ENCODE measurements around the gene LYZL6.

LYZL6 gene

GRCh38 chr17:35915153-35915964, 28.2 kb downstream of the LYZL6 start:
- no peak overlapping the region for H3K4me3 ChIP-seq (replicated peaks; ENCODE audit: insufficient read depth, low read length)
- H3K27me3 ChIP-seq (ENCODE audit: insufficient read depth, poor library complexity, severe bottlenecking) = no peaks in the 10 kb centered on the region
- peak; percentile 23 to 26 for DNase-seq (ENCODE audit: low read depth in 1 of 2, low spot score in 1 of 2)
- no peak overlapping the region for H3K27ac ChIP-seq (replicated peaks)
- TF ChIP-seq CTCF (IDR thresholded peaks at IDR 0.05; ENCODE audit: insufficient read depth, low read length) = no peak
- no peak for TF ChIP-seq REST (IDR thresholded peaks at IDR 0.05; ENCODE audit: insufficient replicate concordance, low read depth)
- TF ChIP-seq POLR2AphosphoS5 (IDR thresholded peaks at IDR 0.05; ENCODE audit: low read depth) = no peak
- no peak for TF ChIP-seq SPI1 (IDR thresholded peaks at IDR 0.05; ENCODE audit: borderline replicate concordance, low read depth)
- no peak for TF ChIP-seq GABPA (IDR thresholded peaks at IDR 0.05; ENCODE audit: low read depth)

GRCh38 chr17:35914354-35914753, 29.2 kb downstream of the LYZL6 start:
- TF ChIP-seq CTCF (IDR thresholded peaks at IDR 0.05; ENCODE audit: insufficient read depth, low read length) (no peak), POLR2AphosphoS5 (IDR thresholded peaks at IDR 0.05; ENCODE audit: low read depth) (no peak), REST (IDR thresholded peaks at IDR 0.05; ENCODE audit: insufficient replicate concordance, low read depth) (no peak), SPI1 (IDR thresholded peaks at IDR 0.05; ENCODE audit: borderline replicate concordance, low read depth) (no peak)
- no peak overlapping the region for H3K27ac ChIP-seq (replicated peaks)
- H3K4me3 ChIP-seq (replicated peaks; ENCODE audit: insufficient read depth, low read length) = no peak overlapping the region
- H3K27me3 ChIP-seq (ENCODE audit: insufficient read depth, poor library complexity, severe bottlenecking) = no peaks in the 10 kb centered on the region
- DNase-seq (ENCODE audit: low read depth in 1 of 2, low spot score in 1 of 2) = no peak

GRCh38 chr17:35913609-35914008, 29.9 kb downstream of the LYZL6 start:
- DNase-seq (ENCODE audit: low read depth in 1 of 2, low spot score in 1 of 2) = no peak
- no peak for TF ChIP-seq POLR2AphosphoS5 (IDR thresholded peaks at IDR 0.05; ENCODE audit: low read depth)
- TF ChIP-seq CTCF (IDR thresholded peaks at IDR 0.05; ENCODE audit: insufficient read depth, low read length) = no peak
- TF ChIP-seq GABPA (IDR thresholded peaks at IDR 0.05; ENCODE audit: low read depth) = no peak
- no peak for TF ChIP-seq REST (IDR thresholded peaks at IDR 0.05; ENCODE audit: insufficient replicate concordance, low read depth)
- no peak for TF ChIP-seq SPI1 (IDR thresholded peaks at IDR 0.05; ENCODE audit: borderline replicate concordance, low read depth)
- Histone ChIP-seq H3K27ac (replicated peaks) (no peak overlapping the region), H3K4me3 (replicated peaks; ENCODE audit: insufficient read depth, low read length) (no peak overlapping the region), H3K27me3 (ENCODE audit: insufficient read depth, poor library complexity, severe bottlenecking) (no peaks in the 10 kb centered on the region)
